SK-N-MC (cell line): ENCODE measurements around the gene MB21D2.

Experiments used
- DNase-seq: peaks from one replicate; pipeline ENCODE4 v3.0.0-alpha.2; 2011; ENCODE audit warnings: low read depth, low spot score
- H3K27ac ChIP-seq: fragments of 200-600 bp; sonication (generic); 2 replicates; pipeline ENCODE4 v1.5.1; 2016; ENCODE audit warnings: mixed run types
- H3K36me3 ChIP-seq: fragments of 200-600 bp; sonication (generic); 2 replicates; pipeline ENCODE4 v1.6.1; 2017; ENCODE audit warnings: antibody characterized with exemption, low read length, mixed read lengths; ENCODE audit not compliant: insufficient read depth
- H3K4me3 ChIP-seq: fragments of 200-600 bp; sonication (generic); 2 replicates; pipeline ENCODE4 v1.5.1; 2016
- H3K9ac ChIP-seq: fragments of 200-600 bp; sonication (generic); 2 replicates; pipeline ENCODE4 v1.8.0; 2017; ENCODE audit warnings: mixed run types, mixed read lengths; ENCODE audit not compliant: insufficient read length
- H3K9me3 ChIP-seq: fragments of 200-600 bp; sonication (generic); 2 replicates; pipeline ENCODE4 v1.6.1; 2017; ENCODE audit warnings: low read depth, mild to moderate bottlenecking, antibody characterized with exemption, low read length, moderate library complexity, mixed read lengths
- EZH2 ChIP-seq: fragments of 200-600 bp; sonication (generic); IDR thresholded peaks from one replicate; pipeline ENCODE4 v1.6.1; 2017; ENCODE audit warnings: antibody characterized with exemption
- FOXP2 ChIP-seq: optimal IDR thresholded peaks from 2 replicates; pipeline ENCODE3; 2011; ENCODE audit warnings: mild to moderate bottlenecking, moderate library complexity; ENCODE audit not compliant: insufficient read depth; ENCODE audit errors: extremely low read length, control extremely low read depth
- POLR2AphosphoS5 ChIP-seq: IDR thresholded peaks from 2 replicates; pipeline ENCODE4 v1.6.1; 2012; ENCODE audit warnings: mild to moderate bottlenecking, low read depth, low read length, borderline replicate concordance

The MB21D2 gene

DNA sequence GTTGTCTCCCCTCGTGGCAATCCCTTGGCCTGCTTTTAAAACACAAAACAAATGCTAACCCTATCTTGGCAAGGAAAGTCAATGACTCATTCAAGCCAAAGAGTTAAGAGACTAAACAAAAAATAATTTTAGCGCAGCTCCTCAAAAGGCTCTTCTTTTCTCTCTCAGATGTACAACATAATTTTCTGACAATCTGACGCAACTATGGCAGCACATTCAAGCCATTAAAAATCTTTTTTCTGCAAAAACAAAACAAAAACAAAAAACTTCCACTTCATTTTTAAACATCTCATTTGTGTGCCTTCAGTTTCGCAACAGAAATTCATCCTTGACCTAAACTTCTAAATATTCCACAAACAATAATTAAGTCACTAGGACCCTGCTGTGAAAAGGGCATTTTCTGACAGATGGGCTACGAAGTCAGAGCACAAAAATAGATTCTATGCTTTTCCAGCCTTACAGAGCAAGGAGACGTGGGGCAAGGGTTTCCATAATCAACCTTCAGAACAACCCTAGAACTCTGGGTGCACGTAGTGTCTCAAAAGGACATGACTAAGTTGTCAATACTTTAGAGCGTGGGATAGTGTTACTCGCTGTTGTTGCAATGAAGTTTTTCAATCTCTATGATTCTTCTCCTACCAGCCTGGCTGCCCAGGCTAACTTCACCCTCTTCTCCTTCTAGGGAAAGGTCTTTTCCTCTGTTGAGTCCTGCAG is 84.3 kb downstream of the MB21D2 start:
- DNase-seq = no peak
- TF ChIP-seq POLR2AphosphoS5 (no peak), FOXP2 (no peak), EZH2 (no peak)
- no peaks in the 10 kb centered on the region for H3K36me3 ChIP-seq
- no peak overlapping the region for H3K9ac ChIP-seq
- no peaks in the 10 kb centered on the region for H3K9me3 ChIP-seq
- H3K27ac ChIP-seq = no peak overlapping the region
- H3K4me3 ChIP-seq = no peak overlapping the region

DNA sequence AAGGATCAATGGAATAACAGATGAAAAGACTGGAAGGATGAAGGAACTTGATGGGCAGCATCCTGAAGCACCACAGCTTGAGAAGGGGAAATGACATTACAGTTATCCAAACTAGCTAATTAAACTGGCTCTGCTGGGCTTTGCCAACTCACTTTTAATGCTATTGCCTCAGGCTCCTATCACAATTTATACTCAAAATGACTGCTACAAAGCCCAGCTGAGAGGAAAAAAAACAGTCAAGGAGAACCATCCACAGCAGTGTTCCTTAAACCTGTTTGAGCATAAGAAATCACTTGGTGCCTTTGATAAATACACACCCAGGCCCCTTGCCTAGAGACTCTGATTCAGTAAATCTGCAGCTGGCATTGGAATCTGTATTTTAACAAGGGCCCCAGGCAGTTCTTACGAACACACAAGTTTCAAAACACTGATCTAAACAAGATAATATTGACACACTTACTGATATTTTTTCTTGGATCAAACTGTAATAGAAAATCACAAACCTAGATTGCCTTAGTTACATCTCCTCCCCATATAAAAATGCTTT is 85.8 kb downstream of the MB21D2 start:
- no peak overlapping the region for H3K9ac ChIP-seq
- DNase-seq = no peak
- H3K27ac ChIP-seq = no peak overlapping the region
- no peak overlapping the region for H3K4me3 ChIP-seq
- no peaks in the 10 kb centered on the region for H3K9me3 ChIP-seq
- TF ChIP-seq POLR2AphosphoS5 = no peak
- TF ChIP-seq EZH2 = no peak
- TF ChIP-seq FOXP2 = no peak
- H3K36me3 ChIP-seq = no peaks in the 10 kb centered on the region

DNA sequence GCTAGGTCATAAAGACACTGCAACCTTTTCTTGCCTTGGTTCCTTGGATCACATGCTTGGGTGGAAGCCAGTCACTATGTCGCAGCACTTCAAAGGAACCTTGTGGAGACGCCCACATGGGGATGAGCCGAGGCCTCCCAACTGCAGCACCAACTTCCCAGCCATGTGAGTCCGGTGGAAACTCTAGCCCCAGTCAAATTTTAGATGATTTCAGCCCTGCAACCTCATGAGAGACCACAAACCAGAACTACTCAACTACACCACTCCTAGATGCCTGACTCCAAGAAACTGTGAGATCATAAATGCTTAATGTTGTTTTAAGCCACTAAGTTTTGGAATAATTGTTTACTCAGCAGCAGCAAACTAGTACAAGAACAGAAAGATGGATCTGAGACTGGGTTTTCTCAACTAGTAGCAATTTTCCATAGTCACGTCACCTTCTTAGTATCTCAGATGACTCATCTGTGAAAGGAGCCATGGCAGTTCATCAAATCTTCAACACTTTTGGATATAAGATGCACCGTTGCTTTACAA is 86.5 kb downstream of the MB21D2 start:
- Histone ChIP-seq H3K9ac (no peak overlapping the region), H3K9me3 (no peaks in the 10 kb centered on the region), H3K36me3 (no peaks in the 10 kb centered on the region), H3K4me3 (no peak overlapping the region), H3K27ac (no peak overlapping the region)
- DNase-seq = no peak
- TF ChIP-seq POLR2AphosphoS5 (no peak), FOXP2 (no peak), EZH2 (no peak)

GRCh38 chr3:192830291-192831110 is 87.2 kb downstream of the MB21D2 start:
- no peaks in the 10 kb centered on the region for H3K9me3 ChIP-seq
- no peak overlapping the region for H3K4me3 ChIP-seq
- no peaks in the 10 kb centered on the region for H3K36me3 ChIP-seq
- TF ChIP-seq FOXP2 (no peak), POLR2AphosphoS5 (no peak), EZH2 (no peak)
- H3K9ac ChIP-seq = no peak overlapping the region
- no peak for DNase-seq
- no peak overlapping the region for H3K27ac ChIP-seq

GRCh38 chr3:192827863-192828594 is 89.6 kb downstream of the MB21D2 start:
- no peaks in the 10 kb centered on the region for H3K36me3 ChIP-seq
- TF ChIP-seq EZH2 (no peak), POLR2AphosphoS5 (no peak)
- H3K9ac ChIP-seq = no peak overlapping the region
- DNase-seq = no peak
- no peak overlapping the region for H3K4me3 ChIP-seq
- H3K27ac ChIP-seq = no peak overlapping the region
- no peaks in the 10 kb centered on the region for H3K9me3 ChIP-seq

GRCh38 chr3:192827208-192827607 is 90.4 kb downstream of the MB21D2 start:
- H3K9ac ChIP-seq = no peak overlapping the region
- DNase-seq = no peak

GRCh38 chr3:192826214-192827006 is 91.2 kb downstream of the MB21D2 start:
- Histone ChIP-seq H3K36me3 (no peaks in the 10 kb centered on the region), H3K4me3 (no peak overlapping the region), H3K27ac (no peak overlapping the region), H3K9me3 (no peaks in the 10 kb centered on the region), H3K9ac (no peak overlapping the region)
- TF ChIP-seq FOXP2 (no peak), POLR2AphosphoS5 (no peak), EZH2 (no peak)
- no peak for DNase-seq

More at GRCh38 chr3:192827208-192827607, 90.4 kb downstream of the MB21D2 start:
- Histone ChIP-seq H3K9me3 (no peaks in the 10 kb centered on the region), H3K4me3 (no peak overlapping the region), H3K27ac (no peak overlapping the region), H3K36me3 (no peaks in the 10 kb centered on the region)
- TF ChIP-seq FOXP2 (no peak), POLR2AphosphoS5 (no peak), EZH2 (no peak)
